ENCODE results near the gene PRKD3.

Gene PRKD3

GRCh38 chr2:37333256-37333655 lies 8.6 kb upstream of the PRKD3 start:
- Histone ChIP-seq H3K4me3 (ENCODE audit: control insufficient read depth in 1 of 7, extremely low read depth in 1 of 7, insufficient read depth in 4 of 7, low read depth in 2 of 7, low read length in 6 of 7) (no peak overlapping the region), H3K36me3 (ENCODE audit: control insufficient read depth in 4 of 4, insufficient read depth in 4 of 4, low read length in 3 of 4) (no peaks in the 10 kb centered on the region), H3K27me3 (replicated peaks in 2 of 5; ENCODE audit: control insufficient read depth in 4 of 5, insufficient read depth in 5 of 5, low read length in 4 of 5) (no peaks in the 10 kb centered on the region), H3K9me3 (ENCODE audit: control extremely low read depth in 1 of 5, control insufficient read depth in 4 of 5, insufficient read depth in 2 of 5, low read depth in 1 of 5, low read length in 4 of 5) (no peaks in the 10 kb centered on the region), H3K27ac (ENCODE audit: insufficient read depth in 1 of 2, low read depth in 1 of 2, low read length in 2 of 2, poor library complexity in 1 of 2, severe bottlenecking in 2 of 2) (no peak overlapping the region), H3K4me1 (ENCODE audit: control extremely low read depth in 1 of 4, control insufficient read depth in 4 of 4, insufficient read depth in 4 of 4, low read length in 3 of 4) (peaks cover 0 to 4% (median 0%) of the 10 kb centered on the region in 4 experiments)
- DNase-seq = no peak
- ChIA-PET POLR2A (no interaction called here), CTCF (no interaction called here)
- WGBS (ENCODE audit: insufficient coverage) = no CpG with 5 or more reads among the region's 2 CpGs

- Histone ChIP-seq H3K27ac (ENCODE audit: insufficient read depth in 1 of 2, low read depth in 1 of 2, low read length in 2 of 2, poor library complexity in 1 of 2, severe bottlenecking in 2 of 2) (no peak overlapping the region), H3K4me1 (ENCODE audit: control extremely low read depth in 1 of 4, control insufficient read depth in 4 of 4, insufficient read depth in 4 of 4, low read length in 3 of 4) (peaks cover 0 to 4% (median 0%) of the 10 kb centered on the region in 4 experiments), H3K36me3 (ENCODE audit: control insufficient read depth in 4 of 4, insufficient read depth in 4 of 4, low read length in 3 of 4) (no peaks in the 10 kb centered on the region), H3K27me3 (replicated peaks in 2 of 5; ENCODE audit: control insufficient read depth in 4 of 5, insufficient read depth in 5 of 5, low read length in 4 of 5) (no peaks in the 10 kb centered on the region), H3K4me3 (ENCODE audit: control insufficient read depth in 1 of 7, extremely low read depth in 1 of 7, insufficient read depth in 4 of 7, low read depth in 2 of 7, low read length in 6 of 7) (no peak overlapping the region), H3K9me3 (ENCODE audit: control extremely low read depth in 1 of 5, control insufficient read depth in 4 of 5, insufficient read depth in 2 of 5, low read depth in 1 of 5, low read length in 4 of 5) (no peaks in the 10 kb centered on the region)
- WGBS (ENCODE audit: insufficient coverage) = 100% methylated on average over 1 of the region's 3 CpGs
- DNase-seq = no peak
- ChIA-PET POLR2A (no interaction called here), CTCF (no interaction called here)
Observed at GRCh38 chr2:37332560-37332959, 7.9 kb upstream of the PRKD3 start.

- POLR2A ChIA-PET = interaction anchor here (0.6 kb wide), 1 partner anchor 41 kb away, joined by 3 read pairs; no protein-coding TSS in a partner anchor
- CTCF ChIA-PET = interaction anchor here (1.0 to 1.9 kb wide), 5 partner anchors 10 to 66 kb away, joined by 3 to 12 read pairs (median 3); no protein-coding TSS in a partner anchor
Observed at GRCh38 chr2:37330681-37331080, 6.0 kb upstream of the PRKD3 start.

GRCh38 chr2:37326866-37327634 lies 2.4 kb upstream of the PRKD3 start:
- Histone ChIP-seq H3K4me1 (ENCODE audit: control extremely low read depth in 1 of 4, control insufficient read depth in 4 of 4, insufficient read depth in 4 of 4, low read length in 3 of 4) (peaks cover 4 to 31% (median 17%) of the 10 kb centered on the region in 4 experiments), H3K4me3 (ENCODE audit: control insufficient read depth in 1 of 7, extremely low read depth in 1 of 7, insufficient read depth in 4 of 7, low read depth in 2 of 7, low read length in 6 of 7) (no peak overlapping the region), H3K9me3 (ENCODE audit: control extremely low read depth in 1 of 5, control insufficient read depth in 4 of 5, insufficient read depth in 2 of 5, low read depth in 1 of 5, low read length in 4 of 5) (no peaks in the 10 kb centered on the region), H3K27me3 (replicated peaks in 2 of 5; ENCODE audit: control insufficient read depth in 4 of 5, insufficient read depth in 5 of 5, low read length in 4 of 5) (no peaks in the 10 kb centered on the region), H3K36me3 (ENCODE audit: control insufficient read depth in 4 of 4, insufficient read depth in 4 of 4, low read length in 3 of 4) (no peaks in the 10 kb centered on the region), H3K27ac (ENCODE audit: insufficient read depth in 1 of 2, low read depth in 1 of 2, low read length in 2 of 2, poor library complexity in 1 of 2, severe bottlenecking in 2 of 2) (no peak overlapping the region)
- ChIA-PET POLR2A (no interaction called here), CTCF (interaction anchor here (0.8 to 4.3 kb wide), 4 partner anchors 10 to 64 kb away, joined by 3 to 12 read pairs (median 4); no protein-coding TSS in a partner anchor)
- DNase-seq = no peak
- WGBS (ENCODE audit: insufficient coverage) = 99% methylated on average over 6 of the region's 8 CpGs

More at GRCh38 chr2:37330681-37331080, 6.0 kb upstream of the PRKD3 start:
- no peak for DNase-seq
- Histone ChIP-seq H3K4me3 (ENCODE audit: control insufficient read depth in 1 of 7, extremely low read depth in 1 of 7, insufficient read depth in 4 of 7, low read depth in 2 of 7, low read length in 6 of 7) (no peak overlapping the region), H3K27ac (ENCODE audit: insufficient read depth in 1 of 2, low read depth in 1 of 2, low read length in 2 of 2, poor library complexity in 1 of 2, severe bottlenecking in 2 of 2) (no peak overlapping the region), H3K9me3 (ENCODE audit: control extremely low read depth in 1 of 5, control insufficient read depth in 4 of 5, insufficient read depth in 2 of 5, low read depth in 1 of 5, low read length in 4 of 5) (no peaks in the 10 kb centered on the region), H3K36me3 (ENCODE audit: control insufficient read depth in 4 of 4, insufficient read depth in 4 of 4, low read length in 3 of 4) (no peaks in the 10 kb centered on the region), H3K27me3 (replicated peaks in 2 of 5; ENCODE audit: control insufficient read depth in 4 of 5, insufficient read depth in 5 of 5, low read length in 4 of 5) (no peaks in the 10 kb centered on the region), H3K4me1 (ENCODE audit: control extremely low read depth in 1 of 4, control insufficient read depth in 4 of 4, insufficient read depth in 4 of 4, low read length in 3 of 4) (peaks cover 0 to 6% (median under 1%) of the 10 kb centered on the region in 4 experiments)

- Histone ChIP-seq H3K9me3 (ENCODE audit: control extremely low read depth in 1 of 5, control insufficient read depth in 4 of 5, insufficient read depth in 2 of 5, low read depth in 1 of 5, low read length in 4 of 5) (no peaks in the 10 kb centered on the region), H3K4me3 (ENCODE audit: control insufficient read depth in 1 of 7, extremely low read depth in 1 of 7, insufficient read depth in 4 of 7, low read depth in 2 of 7, low read length in 6 of 7) (peak overlapping the region in 1 of 7 experiments; percentile 14), H3K36me3 (ENCODE audit: control insufficient read depth in 4 of 4, insufficient read depth in 4 of 4, low read length in 3 of 4) (no peaks in the 10 kb centered on the region), H3K27ac (ENCODE audit: insufficient read depth in 1 of 2, low read depth in 1 of 2, low read length in 2 of 2, poor library complexity in 1 of 2, severe bottlenecking in 2 of 2) (no peak overlapping the region), H3K4me1 (ENCODE audit: control extremely low read depth in 1 of 4, control insufficient read depth in 4 of 4, insufficient read depth in 4 of 4, low read length in 3 of 4) (peaks cover 8 to 39% (median 24%) of the 10 kb centered on the region in 4 experiments), H3K27me3 (replicated peaks in 2 of 5; ENCODE audit: control insufficient read depth in 4 of 5, insufficient read depth in 5 of 5, low read length in 4 of 5) (no peaks in the 10 kb centered on the region)
- ChIA-PET CTCF (interaction anchor here (1.0 to 4.3 kb wide), 3 partner anchors 9 to 65 kb away, joined by 5 to 12 read pairs (median 7); no protein-coding TSS in a partner anchor), POLR2A (interaction anchor here (2.0 kb wide), 1 partner anchor 18 kb away, joined by 10 read pairs; the partner anchor contains the start of gene QPCT)
- 0% methylated on average over 1 of the region's 2 CpGs for WGBS (ENCODE audit: insufficient coverage)
- no peak for DNase-seq
Observed at GRCh38 chr2:37326285-37326684, 1.7 kb upstream of the PRKD3 start.

GRCh38 chr2:37325625-37326071 lies 1.0 kb upstream of the PRKD3 start:
- peak overlapping the region in 1 of 2 experiments; percentile 26 for H3K27ac ChIP-seq (ENCODE audit: insufficient read depth in 1 of 2, low read depth in 1 of 2, low read length in 2 of 2, poor library complexity in 1 of 2, severe bottlenecking in 2 of 2)
- peak overlapping the region in 6 of 7 experiments; percentile 42 to 94 (median 90) for H3K4me3 ChIP-seq (ENCODE audit: control insufficient read depth in 1 of 7, extremely low read depth in 1 of 7, insufficient read depth in 4 of 7, low read depth in 2 of 7, low read length in 6 of 7)
- CTCF ChIA-PET = interaction anchor here (2.2 to 4.3 kb wide), 3 partner anchors 10 to 23 kb away, joined by 6 to 12 read pairs (median 7); no protein-coding TSS in a partner anchor
- peaks cover 8 to 41% (median 28%) of the 10 kb centered on the region in 4 experiments for H3K4me1 ChIP-seq (ENCODE audit: control extremely low read depth in 1 of 4, control insufficient read depth in 4 of 4, insufficient read depth in 4 of 4, low read length in 3 of 4)
- POLR2A ChIA-PET = interaction anchor here (2.0 kb wide), 1 partner anchor 18 kb away, joined by 10 read pairs; the partner anchor contains the start of gene QPCT
- no peaks in the 10 kb centered on the region for H3K27me3 ChIP-seq (replicated peaks in 2 of 5; ENCODE audit: control insufficient read depth in 4 of 5, insufficient read depth in 5 of 5, low read length in 4 of 5)
- no peaks in the 10 kb centered on the region for H3K9me3 ChIP-seq (ENCODE audit: control extremely low read depth in 1 of 5, control insufficient read depth in 4 of 5, insufficient read depth in 2 of 5, low read depth in 1 of 5, low read length in 4 of 5)
- H3K36me3 ChIP-seq (ENCODE audit: control insufficient read depth in 4 of 4, insufficient read depth in 4 of 4, low read length in 3 of 4) = no peaks in the 10 kb centered on the region
- peak in 1 of 3 donors; percentile 34 for DNase-seq
- WGBS (ENCODE audit: insufficient coverage) = 97% methylated on average over 5 of the region's 12 CpGs

GRCh38 chr2:37324536-37324785 lies 172 bp downstream of the PRKD3 start:
- Histone ChIP-seq H3K27me3 (replicated peaks in 2 of 5; ENCODE audit: control insufficient read depth in 4 of 5, insufficient read depth in 5 of 5, low read length in 4 of 5) (no peaks in the 10 kb centered on the region), H3K36me3 (ENCODE audit: control insufficient read depth in 4 of 4, insufficient read depth in 4 of 4, low read length in 3 of 4) (no peaks in the 10 kb centered on the region), H3K4me3 (ENCODE audit: control insufficient read depth in 1 of 7, extremely low read depth in 1 of 7, insufficient read depth in 4 of 7, low read depth in 2 of 7, low read length in 6 of 7) (peak overlapping the region; percentile 28 to 94 (median 82)), H3K4me1 (ENCODE audit: control extremely low read depth in 1 of 4, control insufficient read depth in 4 of 4, insufficient read depth in 4 of 4, low read length in 3 of 4) (peaks cover 8 to 39% (median 28%) of the 10 kb centered on the region in 4 experiments), H3K27ac (ENCODE audit: insufficient read depth in 1 of 2, low read depth in 1 of 2, low read length in 2 of 2, poor library complexity in 1 of 2, severe bottlenecking in 2 of 2) (no peak overlapping the region), H3K9me3 (ENCODE audit: control extremely low read depth in 1 of 5, control insufficient read depth in 4 of 5, insufficient read depth in 2 of 5, low read depth in 1 of 5, low read length in 4 of 5) (no peaks in the 10 kb centered on the region)
- peak; percentile 81 to 88 (median 84) for DNase-seq
- CTCF ChIA-PET = interaction anchor here (1.2 to 4.3 kb wide), 5 partner anchors 11 to 65 kb away, joined by 3 to 12 read pairs (median 6); no protein-coding TSS in a partner anchor
- 0% methylated on average over 9 of the region's 33 CpGs for WGBS (ENCODE audit: insufficient coverage)
- POLR2A ChIA-PET = interaction anchor here (2.0 kb wide), 1 partner anchor 19 kb away, joined by 10 read pairs; the partner anchor contains the start of gene QPCT

Data from common myeloid progenitor, CD34-positive (primary cell).